Measurements from ENCODE around the gene CLCN3.

Gene CLCN3

GRCh38 chr4:169626331-169627282, 6.2 kb downstream of the CLCN3 start:
- TF ChIP-seq GATA2 (IDR thresholded peaks at IDR 0.05; ENCODE audit: low read depth, low read length) (no peak), GATA3 (IDR thresholded peaks at IDR 0.05; ENCODE audit: low read depth, low read length) (no peak)

DNA sequence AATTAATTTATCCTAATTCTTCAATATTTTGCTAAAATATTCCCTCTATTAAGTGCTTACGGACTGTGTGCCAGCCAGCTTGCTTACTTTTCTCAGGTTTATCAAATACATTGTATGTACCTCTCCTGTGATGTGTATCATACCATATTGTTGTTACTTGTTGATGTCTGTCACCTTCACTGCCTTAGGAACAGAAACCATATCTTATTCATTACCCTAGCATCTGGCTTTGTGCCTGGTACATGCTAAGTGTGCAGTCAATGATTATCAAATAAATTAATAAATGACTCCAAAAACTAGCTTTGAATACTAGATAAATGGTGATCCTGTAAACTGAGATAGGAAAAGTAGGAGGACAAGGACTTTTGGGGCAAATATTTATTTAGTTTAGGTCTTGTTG, 6.9 kb downstream of the CLCN3 start:
- TF ChIP-seq GATA3 (IDR thresholded peaks at IDR 0.05; ENCODE audit: low read depth, low read length) = no peak
- TF ChIP-seq GATA2 (IDR thresholded peaks at IDR 0.05; ENCODE audit: low read depth, low read length) = no peak

DNA sequence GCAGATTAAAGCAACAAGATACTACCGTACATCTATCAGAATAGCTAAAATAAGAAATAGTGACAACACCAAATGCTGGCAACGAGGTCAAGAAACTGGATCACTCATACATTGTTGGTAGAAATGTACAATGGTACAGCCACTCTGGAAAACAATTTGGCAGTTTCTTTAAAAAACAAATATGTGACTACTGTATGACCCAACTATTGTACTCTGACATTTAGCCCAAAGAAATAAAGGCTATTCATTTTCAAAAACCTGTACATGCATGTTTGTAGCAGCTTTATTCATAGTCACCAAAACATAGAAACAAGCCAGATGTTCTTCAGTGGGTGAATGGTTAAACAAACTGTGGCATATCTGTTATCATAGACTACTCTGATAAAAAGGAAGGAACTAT, 8.2 kb downstream of the CLCN3 start:
- TF ChIP-seq GATA2 (IDR thresholded peaks at IDR 0.05; ENCODE audit: low read depth, low read length) (no peak), GATA3 (IDR thresholded peaks at IDR 0.05; ENCODE audit: low read depth, low read length) (no peak)

GRCh38 chr4:169630069-169630468, 9.7 kb downstream of the CLCN3 start:
- TF ChIP-seq GATA2 (IDR thresholded peaks at IDR 0.05; ENCODE audit: low read depth, low read length) (no peak), GATA3 (IDR thresholded peaks at IDR 0.05; ENCODE audit: low read depth, low read length) (no peak)

- no peak for TF ChIP-seq GATA2 (IDR thresholded peaks at IDR 0.05; ENCODE audit: low read depth, low read length)
- TF ChIP-seq GATA3 (IDR thresholded peaks at IDR 0.05; ENCODE audit: low read depth, low read length) = no peak
These were observed 12.5 kb downstream of the CLCN3 start for GRCh38 chr4:169632896-169633295.

GRCh38 chr4:169634975-169635374, 14.6 kb downstream of the CLCN3 start:
- no peak for TF ChIP-seq GATA2 (IDR thresholded peaks at IDR 0.05; ENCODE audit: low read depth, low read length)
- no peak for TF ChIP-seq GATA3 (IDR thresholded peaks at IDR 0.05; ENCODE audit: low read depth, low read length)

- no peak for TF ChIP-seq GATA2 (IDR thresholded peaks at IDR 0.05; ENCODE audit: low read depth, low read length)
These were observed 20.0 kb downstream of the CLCN3 start for GRCh38 chr4:169640261-169640870.

DNA sequence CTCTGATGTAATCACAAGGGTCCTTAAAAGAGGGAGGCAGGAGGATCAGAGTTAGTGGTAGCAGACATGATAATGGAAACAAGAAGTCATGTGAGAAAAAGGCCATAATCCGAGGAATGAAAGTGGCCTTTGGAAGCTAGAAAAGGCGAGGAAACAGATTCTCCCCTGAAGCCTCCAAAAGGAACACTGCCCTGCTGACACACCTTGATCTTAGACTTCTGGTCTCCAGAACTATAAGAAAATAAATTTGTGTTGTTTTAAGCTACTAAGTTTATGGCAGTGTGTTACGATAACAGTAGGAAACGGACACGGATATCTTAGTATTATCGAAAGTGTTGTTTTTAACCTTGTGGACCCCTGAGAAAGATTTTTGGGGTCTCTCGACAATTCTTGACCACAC, 24.4 kb downstream of the CLCN3 start:
- TF ChIP-seq GATA3 (IDR thresholded peaks at IDR 0.05; ENCODE audit: low read depth, low read length) (no peak), GATA2 (IDR thresholded peaks at IDR 0.05; ENCODE audit: low read depth, low read length) (no peak)

GRCh38 chr4:169645627-169646026, 25.2 kb downstream of the CLCN3 start:
- TF ChIP-seq GATA2 (IDR thresholded peaks at IDR 0.05; ENCODE audit: low read depth, low read length) (no peak), GATA3 (IDR thresholded peaks at IDR 0.05; ENCODE audit: low read depth, low read length) (no peak)

DNA sequence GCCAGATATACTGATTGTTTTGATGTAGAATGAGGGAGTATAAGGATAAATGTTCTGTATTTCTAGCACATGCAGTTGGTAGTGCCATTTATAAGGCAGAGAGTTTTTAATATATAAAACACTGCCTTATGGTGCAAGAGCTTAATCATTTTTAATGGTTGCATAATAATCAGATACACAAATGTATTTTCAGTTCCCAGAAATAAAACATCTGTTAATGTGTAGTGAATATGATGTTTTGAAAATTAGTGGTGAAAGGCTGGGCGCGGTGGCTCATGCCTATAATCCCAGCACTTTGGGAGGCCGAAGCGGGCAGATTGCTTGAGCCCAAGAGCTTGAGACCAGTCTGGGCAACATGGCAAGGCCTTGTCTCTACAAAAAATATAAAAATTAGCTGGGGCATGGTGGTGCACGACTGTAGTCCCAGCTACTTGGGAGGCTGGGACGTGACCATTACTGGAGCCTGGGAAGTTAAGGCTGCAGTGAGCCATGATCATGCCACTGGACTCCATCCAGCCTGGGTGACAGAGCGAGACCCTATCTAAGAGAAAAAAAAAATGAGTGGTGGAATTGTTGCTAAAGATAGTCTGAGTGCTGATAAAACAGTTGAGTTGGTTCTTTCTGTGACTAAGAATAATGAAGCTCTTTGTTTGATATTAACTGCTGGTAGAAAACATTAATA, 29.3 kb downstream of the CLCN3 start:
- TF ChIP-seq GATA3 (IDR thresholded peaks at IDR 0.05; ENCODE audit: low read depth, low read length) (no peak), GATA2 (IDR thresholded peaks at IDR 0.05; ENCODE audit: low read depth, low read length) (no peak)

GRCh38 chr4:169650227-169650936, 30.0 kb downstream of the CLCN3 start:
- no peak for TF ChIP-seq GATA3 (IDR thresholded peaks at IDR 0.05; ENCODE audit: low read depth, low read length)
- TF ChIP-seq GATA2 (IDR thresholded peaks at IDR 0.05; ENCODE audit: low read depth, low read length) = no peak

DNA sequence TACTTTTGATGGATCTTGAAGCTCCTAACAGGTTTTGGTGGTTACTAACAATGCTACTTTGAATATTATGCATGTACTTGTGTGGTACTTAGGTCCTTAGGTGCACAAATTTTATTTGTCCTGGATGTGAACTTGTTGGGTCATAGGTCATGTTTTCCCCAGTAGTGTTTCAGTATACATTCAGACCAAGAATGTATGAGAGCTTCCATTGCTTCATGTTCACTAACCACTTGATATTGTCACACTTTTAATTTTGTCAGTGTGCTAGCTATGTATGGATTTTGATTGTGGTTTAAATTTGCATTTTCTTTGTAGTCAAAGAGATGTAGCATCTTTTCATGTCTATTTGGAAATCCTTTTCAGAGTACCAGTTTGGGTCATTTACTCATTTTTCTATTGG, 32.2 kb downstream of the CLCN3 start:
- no peak for TF ChIP-seq GATA3 (IDR thresholded peaks at IDR 0.05; ENCODE audit: low read depth, low read length)
- TF ChIP-seq GATA2 (IDR thresholded peaks at IDR 0.05; ENCODE audit: low read depth, low read length) = no peak

- TF ChIP-seq GATA3 (IDR thresholded peaks at IDR 0.05; ENCODE audit: low read depth, low read length) = no peak
- TF ChIP-seq GATA2 (IDR thresholded peaks at IDR 0.05; ENCODE audit: low read depth, low read length) = no peak
These were observed 35.0 kb downstream of the CLCN3 start for GRCh38 chr4:169655401-169655800.

Data from SH-SY5Y (cell line).